Mucosa of descending colon (tissue), 3 donors: ENCODE data around the gene PMM1. TPM values are rescaled to one million over a fixed set of nuclear protein-coding genes. Genes with fewer than 3 reads are reported as not detected.
"Not testable (repeated sequence)": the region's sequence is repeated elsewhere in the genome, so short reads cannot be mapped to it uniquely, and the experiment has no call there.

ENCODE experiments used
- ATAC-seq: fragments of 200-7000 bp; cut with Tn5 transposase; one replicate; pipeline ENCODE4 v1.9.1; 2020; ENCODE audit warnings: mild to moderate bottlenecking, moderate library complexity
- DNase-seq, 3 donors: peaks; one replicate each; pipeline ENCODE4 v3.0.0-alpha.2; 2020
- H3K36me3 ChIP-seq: fragments of 200-600 bp; one replicate; pipeline ENCODE4 v1.8.0; 2021; ENCODE audit warnings: low read depth, mild to moderate bottlenecking
- H3K4me1 ChIP-seq: fragments of 200-600 bp; one replicate; pipeline ENCODE4 v1.8.0; 2021; ENCODE audit warnings: low read depth, mild to moderate bottlenecking
- H3K4me3 ChIP-seq: fragments of 200-600 bp; one replicate; pipeline ENCODE4 v1.8.0; 2021; ENCODE audit warnings: mild to moderate bottlenecking
- H3K9me3 ChIP-seq: fragments of 200-600 bp; one replicate; pipeline ENCODE4 v1.8.0; 2021; ENCODE audit warnings: mild to moderate bottlenecking
- CTCF ChIP-seq: fragments of 200-600 bp; IDR thresholded peaks from one replicate; pipeline ENCODE4 v1.8.0; 2022; ENCODE audit warnings: antibody characterized with exemption, mild to moderate bottlenecking
- intact Hi-C, 2 donors: fragments of 100-400 bp; cut with DNase I in 1 of 2; cut with micrococcal nuclease in 1 of 2; formaldehyde crosslinking; loops; one replicate each; pipeline versions ENCODE4 v1.11.0 to v1.11.1; 2022; cut with DNase I, micrococcal nuclease
- total RNA-seq, 3 donors: library from RNA; stranded (reverse); fragmentation: NEBNext Ultra II Directional in 2 of 3; extraction: Animal tissue kit (Norgen Biotek cat#: 25700) in 2 of 3; gene quantifications; one replicate each; pipeline versions ENCODE4 v1.2.1 to v1.2.4, GENCODE V29; 2021 to 2023
- donor health status: DM: no; HTN: no; CAD: no; lungs with moderate emphysema.
- donor health status: DM: no; HTN: no; CAD: no.
- donor health status: DM: no; HTN: yes; CAD: no.

PMM1 gene
- total RNA-seq, 3 donors from 2014 or later, result 40.7 to 69.4 (median 51.7) TPM

GRCh38 chr22:41563051-41563711, 26.5 kb downstream of the PMM1 start:
- H3K4me3 ChIP-seq, result no peak overlapping the region
- no peak for TF ChIP-seq CTCF
- intact Hi-C loops, result no loop called here
- DNase-seq (peak in 1 of 3 donors; percentile 19), ATAC-seq (no peak)
- H3K36me3 ChIP-seq, result no peaks in the 10 kb centered on the region
- no peaks in the 10 kb centered on the region for H3K4me1 ChIP-seq
- H3K9me3 ChIP-seq, result no peaks in the 10 kb centered on the region

DNA sequence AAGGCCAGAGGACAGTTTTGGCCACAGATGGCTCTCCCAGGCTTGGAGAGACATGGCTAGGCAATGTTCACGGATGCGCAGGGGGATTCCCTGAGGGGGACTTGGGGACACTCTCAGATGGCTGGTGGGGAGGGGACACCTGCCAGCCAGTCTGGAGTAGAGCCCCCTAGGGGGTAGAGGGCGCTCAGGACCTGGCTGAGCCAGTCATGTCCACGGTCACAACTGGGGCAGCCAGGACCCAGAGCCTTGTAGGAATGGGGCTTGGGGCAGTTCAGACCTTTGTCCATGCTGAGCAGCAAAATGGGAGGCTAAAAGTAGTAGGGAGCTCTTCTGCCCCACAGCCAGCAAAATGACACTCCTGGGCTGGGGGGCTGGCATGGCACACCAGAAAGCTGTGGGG, 27.2 kb downstream of the PMM1 start:
- no peaks in the 10 kb centered on the region for H3K4me1 ChIP-seq
- DNase-seq (no peak), ATAC-seq (no peak)
- intact Hi-C loops, result no loop called here
- H3K36me3 ChIP-seq, result no peaks in the 10 kb centered on the region
- H3K4me3 ChIP-seq, result no peak overlapping the region
- no peaks in the 10 kb centered on the region for H3K9me3 ChIP-seq
- no peak for TF ChIP-seq CTCF

DNA sequence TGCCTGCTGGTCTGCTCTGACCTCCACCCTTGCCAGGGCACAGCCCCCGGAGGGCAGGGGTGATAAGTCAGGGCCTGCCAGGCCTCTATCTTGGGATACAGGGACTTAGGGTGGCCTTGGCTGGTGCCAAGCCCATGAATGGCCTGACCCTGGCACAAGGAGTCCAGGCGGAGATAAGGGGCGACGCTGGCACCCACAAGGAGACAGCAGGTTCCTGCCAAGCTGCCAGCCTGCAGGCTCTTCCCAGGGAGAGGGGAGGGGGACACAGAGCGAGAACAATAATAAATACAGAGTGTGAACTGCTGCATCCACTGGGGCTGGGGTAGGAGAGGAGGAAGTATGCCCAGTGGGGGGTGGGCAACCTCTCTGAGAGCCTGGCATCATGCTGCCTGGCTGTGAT, 27.9 kb downstream of the PMM1 start:
- no peak for ATAC-seq
- intact Hi-C loops, result no loop called here
- TF ChIP-seq CTCF, result no peak
- Histone ChIP-seq H3K4me1 (no peaks in the 10 kb centered on the region), H3K36me3 (no peaks in the 10 kb centered on the region), H3K9me3 (no peaks in the 10 kb centered on the region), H3K4me3 (no peak overlapping the region)
- peak in 1 of 3 donors; percentile 19 for DNase-seq

- no peak for TF ChIP-seq CTCF
- H3K36me3 ChIP-seq, result no peaks in the 10 kb centered on the region
- no peak for DNase-seq
- H3K4me1 ChIP-seq, result no peaks in the 10 kb centered on the region
- H3K9me3 ChIP-seq, result no peaks in the 10 kb centered on the region
- no peak overlapping the region for H3K4me3 ChIP-seq
- intact Hi-C loops, result no loop called here
- no peak for ATAC-seq
Observed at GRCh38 chr22:41561335-41561734, 28.3 kb downstream of the PMM1 start.

GRCh38 chr22:41560095-41560471, 29.6 kb downstream of the PMM1 start:
- no peak overlapping the region for H3K4me3 ChIP-seq
- H3K9me3 ChIP-seq, result no peaks in the 10 kb centered on the region
- intact Hi-C loops, result no loop called here
- no peaks in the 10 kb centered on the region for H3K4me1 ChIP-seq
- no peaks in the 10 kb centered on the region for H3K36me3 ChIP-seq
- ATAC-seq (no peak), DNase-seq (no peak)
- TF ChIP-seq CTCF, result no peak

DNA sequence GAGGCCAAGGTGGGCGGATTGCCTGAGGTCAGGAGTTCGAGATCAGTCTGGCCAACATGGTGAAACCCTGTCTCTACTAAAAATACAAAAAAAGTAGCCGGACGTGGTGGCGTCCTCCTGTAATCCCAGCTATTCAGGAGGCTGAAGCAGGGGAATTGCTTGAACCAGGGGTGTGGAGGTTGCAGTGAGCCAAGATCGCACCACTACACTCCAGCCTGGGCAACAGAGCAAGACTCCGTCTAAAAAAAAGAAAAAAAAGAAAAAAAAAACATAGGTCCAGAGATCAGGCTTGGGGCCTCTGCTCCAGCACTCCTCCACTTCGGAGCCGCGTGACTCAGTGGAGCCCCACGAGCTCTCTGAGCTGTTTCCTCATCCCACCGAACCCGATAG, 31.4 kb downstream of the PMM1 start:
- H3K36me3 ChIP-seq, intact Hi-C loops, ATAC-seq, H3K4me3 ChIP-seq, H3K9me3 ChIP-seq, H3K4me1 ChIP-seq: not testable (repeated sequence)
- DNase-seq, result peak in 1 of 3 donors; percentile 11
